HG02970 (cell line): ENCODE data around the gene DCTN4.
A peak's percentile ranks its signal among the peaks of the same experiment; 100 is the strongest.
"Not testable (repeated sequence)": the region's sequence is repeated elsewhere in the genome, so short reads cannot be mapped to it uniquely, and the experiment has no call there.

Experiments
- ATAC-seq: cut with Tn5 transposase; IDR thresholded peaks from one replicate; pipeline ENCODE4 v1.9.1; 2021; ENCODE audit warnings: mild to moderate bottlenecking, moderate library complexity, moderate number of reproducible peaks; ENCODE audit not compliant: unreplicated experiment, low FRiP score

DCTN4 gene

GRCh38 chr5:150778517-150779396, 19.9 kb upstream of the DCTN4 start, which contains the start of gene SMIM3:
TSS of gene SMIM3 (plus strand) at chr5:150778757. CDS start at chr5:150795441, 16,684 bp downstream.
- no peak for ATAC-seq

DNA sequence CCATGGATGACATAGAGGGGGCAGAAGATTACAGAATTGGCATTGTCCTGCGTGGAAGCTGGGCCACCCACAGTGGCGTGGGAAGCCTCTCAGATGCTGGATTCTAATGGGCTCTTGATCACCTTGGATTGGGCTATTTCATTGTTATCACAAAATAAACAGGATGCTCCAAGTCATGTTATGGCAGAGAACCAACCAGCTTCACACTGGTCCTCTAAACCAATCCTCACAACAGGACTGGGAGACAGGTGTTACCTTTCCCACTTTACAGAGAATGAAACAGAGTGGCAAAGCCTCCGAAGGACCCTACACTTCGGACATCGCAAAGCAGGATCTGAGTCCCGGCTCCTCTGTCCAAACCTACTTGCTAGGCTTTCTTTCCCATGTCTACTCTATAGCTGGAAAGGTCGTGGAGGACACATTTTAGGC, 19.3 kb upstream of the DCTN4 start:
- no peak for ATAC-seq

- no peak for ATAC-seq
Measured at GRCh38 chr5:150777685-150778084, 18.9 kb upstream of the DCTN4 start.

- ATAC-seq = no peak
Measured at GRCh38 chr5:150774145-150774544, 15.3 kb upstream of the DCTN4 start.

DNA sequence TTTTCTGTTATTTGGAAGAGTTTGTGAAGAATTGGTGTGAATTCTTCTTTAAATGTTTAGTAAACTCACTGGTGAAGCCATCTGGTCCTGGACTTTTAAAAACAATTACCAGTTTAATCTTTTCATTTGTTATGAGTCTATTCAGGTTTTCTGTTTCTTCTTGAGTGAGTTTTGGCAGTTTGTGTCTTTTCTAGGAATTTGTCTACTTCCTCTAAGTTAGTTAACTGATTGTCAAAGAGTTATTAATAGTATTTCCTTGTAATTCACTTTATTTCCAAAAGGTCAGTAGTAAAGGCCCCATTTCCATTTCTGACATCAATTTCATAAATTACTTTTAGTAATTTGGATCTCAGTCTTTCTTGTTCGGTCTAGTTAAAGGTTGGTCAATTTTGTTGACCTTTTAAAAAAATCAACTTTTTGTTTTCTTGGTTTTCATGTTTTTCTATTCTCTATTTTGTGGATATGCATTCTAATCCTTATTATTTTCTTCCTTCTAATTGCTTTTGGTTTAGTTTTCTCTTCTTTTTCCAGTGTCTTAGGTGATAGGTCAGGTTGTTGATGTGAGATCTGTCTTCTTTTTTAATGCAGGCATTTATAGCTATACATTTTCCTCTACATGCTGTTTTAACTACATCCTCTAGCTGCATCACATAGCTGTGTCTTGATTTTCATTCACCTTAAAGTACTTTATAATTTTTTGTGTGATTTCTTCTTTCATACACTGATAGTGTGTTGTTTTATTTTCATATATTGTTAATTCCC, 12.4 kb upstream of the DCTN4 start:
- no peak for ATAC-seq

DNA sequence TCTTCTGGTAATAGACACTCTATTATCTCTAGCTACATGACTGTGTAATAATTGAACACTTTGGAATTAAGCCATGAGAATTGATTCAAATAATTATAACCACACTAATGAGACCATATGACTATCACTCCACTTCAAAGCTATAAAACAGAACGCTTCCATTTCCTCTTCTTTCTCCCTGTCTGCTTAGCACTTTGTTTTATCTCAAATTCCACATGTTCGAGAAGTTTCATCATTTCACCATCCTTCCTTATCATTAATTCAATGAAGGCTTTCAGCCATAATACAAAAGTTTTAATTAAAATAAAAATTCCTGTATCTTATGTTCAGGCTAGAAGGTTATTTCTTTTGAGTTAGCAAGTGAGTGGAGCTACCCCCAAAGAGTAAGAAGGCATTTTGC, 7.4 kb upstream of the DCTN4 start:
- no peak for ATAC-seq

- ATAC-seq = no peak
Measured at GRCh38 chr5:150765799-150766169, 7.0 kb upstream of the DCTN4 start.

DNA sequence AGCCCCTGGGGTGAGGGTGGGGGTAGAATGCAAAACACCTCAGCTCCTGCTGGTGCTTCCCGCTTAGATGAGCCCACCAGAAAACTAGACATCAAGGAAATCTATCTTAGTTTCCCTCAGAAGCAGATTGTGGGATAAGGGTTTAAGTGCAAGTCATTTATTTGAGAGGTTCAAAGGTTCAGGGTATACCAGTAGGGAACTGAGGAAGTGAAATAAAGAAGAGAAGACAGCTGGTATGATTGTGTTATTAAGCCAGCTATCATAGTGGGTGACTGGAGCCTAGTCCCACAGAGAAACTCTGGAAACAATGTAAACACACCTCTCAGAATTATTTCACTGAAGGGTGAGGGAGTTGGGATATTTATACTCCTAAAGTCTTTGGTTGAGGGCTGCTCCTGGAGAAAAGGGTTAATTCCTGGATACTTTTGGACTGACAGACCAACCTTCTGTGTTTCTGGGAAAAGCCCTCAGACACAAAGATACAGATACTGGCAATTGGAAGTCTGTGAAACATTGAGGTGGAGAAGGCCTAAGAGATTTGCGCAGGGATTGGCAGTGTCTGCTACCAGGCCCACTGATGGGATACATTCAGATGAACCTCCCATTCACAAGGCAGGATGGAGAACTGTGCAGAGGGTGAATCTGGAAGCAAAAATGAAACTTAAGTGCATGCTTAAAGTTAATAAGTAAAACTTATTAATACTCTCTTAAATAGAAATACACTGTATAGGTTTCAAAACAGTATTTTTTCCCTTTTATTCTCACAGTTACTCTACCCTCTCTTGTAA, 6.4 kb upstream of the DCTN4 start:
- ATAC-seq = no peak

DNA sequence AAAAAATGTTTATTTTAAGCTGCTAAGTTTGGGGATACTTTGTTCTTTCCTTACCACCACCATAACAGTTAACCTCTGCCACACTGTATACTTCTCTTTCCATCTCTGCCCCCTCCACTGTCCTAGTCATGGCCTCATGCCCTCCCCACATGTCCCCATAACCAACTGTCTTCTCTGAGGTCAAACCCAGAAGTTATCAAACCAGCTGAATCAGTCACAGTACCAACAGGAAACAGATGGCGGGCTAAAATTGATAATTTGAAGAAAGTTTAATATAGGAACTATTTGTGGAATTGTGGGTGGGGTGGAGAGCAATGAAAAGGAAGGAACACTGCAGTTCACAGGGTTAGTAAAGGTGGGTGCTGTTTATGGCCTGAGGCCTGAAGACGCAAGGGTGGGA, 5.7 kb upstream of the DCTN4 start:
- no peak for ATAC-seq

GRCh38 chr5:150763023-150763769, 4.4 kb upstream of the DCTN4 start:
- ATAC-seq = no peak

- ATAC-seq = no peak
Measured at GRCh38 chr5:150762211-150762610, 3.4 kb upstream of the DCTN4 start.

DNA sequence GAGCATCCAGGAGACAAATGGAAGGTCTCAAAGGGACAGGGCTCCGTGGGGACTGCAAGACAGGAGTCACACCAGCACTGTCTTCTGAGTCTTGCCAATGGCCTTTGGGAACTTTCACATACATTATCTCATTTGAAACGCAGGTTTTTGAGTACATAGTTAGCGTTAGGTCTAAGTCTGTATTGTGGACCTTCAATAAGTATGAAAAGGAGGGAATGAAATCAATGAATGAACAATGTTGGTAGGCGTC, 442 bp upstream of the DCTN4 start:
- no peak for ATAC-seq

DNA sequence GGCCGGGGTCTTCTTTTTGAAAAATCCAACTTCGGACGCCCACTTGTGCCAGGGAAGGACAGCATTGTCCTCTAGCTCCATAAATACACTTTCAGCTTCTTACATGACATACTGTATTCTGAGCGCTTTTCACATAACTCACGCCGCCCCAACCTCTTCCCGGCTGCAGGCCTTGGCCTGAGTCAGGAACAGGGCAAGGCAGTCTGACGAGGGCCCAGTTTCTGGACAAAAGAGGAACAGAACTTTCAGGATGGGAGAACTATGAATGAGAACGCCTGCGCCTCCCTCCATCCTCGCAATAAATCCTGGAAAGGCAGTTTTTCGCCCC, 650 bp downstream of the DCTN4 start:
- ATAC-seq = peak; percentile 4

- ATAC-seq = no peak
Measured at GRCh38 chr5:150757087-150757649, 1.6 kb downstream of the DCTN4 start.

DNA sequence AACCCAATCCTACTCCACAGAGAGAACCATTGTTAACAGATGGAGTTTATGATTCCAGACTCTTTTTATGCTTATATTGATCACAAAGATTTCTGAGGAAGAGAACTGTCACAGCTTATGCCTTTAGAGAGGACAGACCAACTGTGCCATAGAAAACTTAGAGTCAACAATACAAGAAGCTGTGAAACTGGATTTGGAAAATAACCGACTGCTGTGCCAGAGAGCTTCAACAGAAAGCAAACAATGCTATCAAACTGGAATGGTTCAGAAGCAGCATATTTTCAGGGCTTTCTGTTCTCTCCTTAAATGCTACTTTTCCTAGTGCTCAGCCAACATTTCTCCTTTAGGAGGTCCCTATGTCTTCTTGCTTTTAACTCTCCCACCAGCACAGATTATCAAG, 5.0 kb downstream of the DCTN4 start:
- ATAC-seq = no peak

DNA sequence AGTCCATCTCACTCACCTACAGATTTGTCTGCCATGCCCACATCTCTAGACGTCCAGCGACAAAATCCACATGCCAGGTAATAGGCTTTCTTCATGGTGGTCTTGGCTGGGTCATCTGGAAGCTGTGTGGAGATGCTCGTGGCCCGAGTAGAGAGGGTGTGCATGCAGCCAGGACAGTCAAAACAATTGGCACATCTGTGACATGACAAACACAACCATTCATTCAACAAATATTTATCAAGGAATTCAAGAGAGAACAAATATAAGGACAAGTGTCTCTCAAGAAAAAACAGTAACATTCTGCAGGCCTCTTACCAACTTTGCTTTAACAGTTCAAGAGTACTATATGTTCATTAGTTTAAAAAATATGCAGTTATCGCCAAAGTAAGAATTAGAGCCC, 5.4 kb downstream of the DCTN4 start:
- ATAC-seq = no peak

GRCh38 chr5:150751096-150751891, 7.5 kb downstream of the DCTN4 start:
- no peak for ATAC-seq

- ATAC-seq = no peak
Measured at GRCh38 chr5:150750469-150750868, 8.3 kb downstream of the DCTN4 start.

DNA sequence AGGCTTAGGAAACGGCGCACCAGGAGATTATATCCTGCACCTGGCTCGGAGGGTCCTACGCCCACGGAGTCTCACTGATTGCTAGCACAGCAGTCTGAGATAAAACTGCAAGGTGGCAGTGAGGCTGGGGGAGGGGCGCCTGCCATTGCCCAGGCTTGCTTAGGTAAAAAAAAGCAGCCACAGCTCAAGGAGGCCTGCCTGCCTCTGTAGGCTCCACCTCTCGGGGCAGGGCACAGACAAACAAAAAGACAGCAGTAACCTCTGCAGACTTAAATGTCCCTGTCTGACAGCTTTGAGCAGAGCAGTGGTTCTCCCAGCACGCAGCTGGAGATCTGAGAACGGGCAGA, 15.7 kb downstream of the DCTN4 start:
- not testable (repeated sequence) for ATAC-seq
